Fibroblast of skin of back (primary cell): Measurements from ENCODE around the gene DDI2.
"Not testable (repeated sequence)": the region's sequence is repeated elsewhere in the genome, so short reads cannot be mapped to it uniquely, and the experiment has no call there.

Experiments
- DNase-seq: peaks from one replicate; pipeline ENCODE4 v3.0.0-alpha.2; 2013

DDI2 gene

DNA sequence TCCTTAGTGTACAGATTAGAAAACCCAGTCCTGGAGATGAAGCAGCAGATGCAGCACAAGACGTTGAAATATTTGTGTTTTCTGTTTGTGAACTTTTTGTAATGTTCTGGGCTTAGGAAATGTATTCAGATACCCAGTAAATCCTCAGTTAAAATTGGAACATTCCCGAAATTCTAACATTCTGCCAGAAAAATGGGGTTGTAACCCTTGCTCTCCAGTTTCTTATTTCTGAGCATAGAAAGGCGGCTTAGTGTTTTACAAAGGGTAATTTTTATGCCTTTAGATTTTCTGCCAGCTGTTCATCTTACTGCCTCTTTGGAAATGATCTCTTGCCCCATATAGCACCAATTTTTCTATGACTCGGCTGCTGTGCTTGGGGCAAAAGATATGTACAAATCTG lies 20.6 kb downstream of the DDI2 start:
- no peak for DNase-seq

DNA sequence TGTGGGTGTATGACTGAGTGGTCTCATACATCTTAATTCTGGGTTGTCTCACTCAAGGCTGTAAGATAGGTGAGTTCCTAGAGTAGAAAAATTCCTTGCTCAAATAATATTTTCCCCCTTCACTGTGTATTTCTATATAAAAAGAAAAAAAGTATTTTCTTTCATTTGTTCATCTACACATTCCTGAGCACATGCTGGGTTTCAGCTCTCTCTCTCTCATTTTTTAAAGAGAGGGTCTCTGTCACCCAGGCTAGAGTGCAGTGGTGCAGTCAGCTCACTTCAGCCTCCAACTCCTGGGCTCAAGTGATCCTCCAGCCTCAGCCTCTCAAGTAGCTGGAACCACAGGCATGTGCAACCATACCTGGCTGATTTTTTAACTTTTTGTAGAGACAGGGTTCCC lies 22.0 kb downstream of the DDI2 start:
- no peak for DNase-seq

DNA sequence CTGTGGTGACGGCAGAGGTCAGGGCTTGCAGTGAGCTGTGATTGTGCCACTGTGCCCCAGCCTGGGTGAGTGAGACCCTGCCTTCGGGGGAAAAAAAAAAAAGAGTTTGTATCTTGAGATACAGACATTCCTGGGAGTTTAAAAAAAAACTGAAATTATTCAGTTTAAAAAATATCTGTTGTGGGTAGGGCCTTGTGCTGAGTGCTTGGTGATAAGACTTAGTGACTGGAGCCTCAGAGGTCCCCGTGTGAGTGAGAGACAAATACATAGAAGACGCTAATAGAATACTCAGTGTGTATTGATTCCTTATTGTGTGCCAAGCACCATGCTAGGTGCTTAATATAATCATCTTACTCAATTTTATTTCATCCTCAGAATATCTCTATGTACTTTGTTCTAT lies 22.7 kb downstream of the DDI2 start:
- no peak for DNase-seq

DNA sequence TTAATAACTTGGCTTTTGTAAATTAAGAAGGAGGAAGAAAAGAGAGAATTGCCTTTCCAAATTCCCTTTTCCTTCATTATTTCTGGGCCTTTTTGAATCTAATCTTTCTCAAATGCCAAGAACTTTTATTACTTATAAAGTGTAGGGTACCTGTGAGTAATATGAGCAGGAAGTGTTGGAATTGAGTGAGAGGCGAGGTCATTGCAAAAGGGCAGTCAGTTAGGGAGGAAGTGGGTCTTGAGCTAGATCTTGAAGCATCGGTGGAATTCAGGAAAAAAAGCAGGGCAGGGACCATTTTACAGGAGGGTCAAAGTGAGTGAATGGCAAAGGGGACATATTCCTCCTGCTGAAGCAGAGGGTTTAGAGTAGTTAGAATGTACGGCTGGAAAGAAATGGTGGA lies 23.4 kb downstream of the DDI2 start:
- DNase-seq, result no peak

DNA sequence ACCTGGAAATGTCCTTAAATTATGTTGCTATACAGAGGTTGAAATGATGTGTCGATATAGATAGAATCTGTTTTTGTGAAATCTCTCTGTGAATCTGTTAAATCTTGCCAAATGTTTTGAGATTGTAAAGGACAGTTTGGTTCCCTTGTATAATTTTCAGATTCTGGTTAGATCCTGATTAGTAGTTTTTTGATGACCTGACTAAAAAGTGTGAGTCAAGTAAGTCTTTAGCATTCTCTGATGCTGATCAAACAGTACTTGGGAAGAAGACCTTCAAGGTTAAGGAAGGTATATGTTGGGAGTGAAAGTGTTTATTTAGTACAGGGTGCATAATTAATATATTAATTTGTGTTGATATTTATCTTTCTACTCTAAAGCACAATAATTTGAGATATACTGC lies 32.7 kb downstream of the DDI2 start:
- DNase-seq, result no peak

DNA sequence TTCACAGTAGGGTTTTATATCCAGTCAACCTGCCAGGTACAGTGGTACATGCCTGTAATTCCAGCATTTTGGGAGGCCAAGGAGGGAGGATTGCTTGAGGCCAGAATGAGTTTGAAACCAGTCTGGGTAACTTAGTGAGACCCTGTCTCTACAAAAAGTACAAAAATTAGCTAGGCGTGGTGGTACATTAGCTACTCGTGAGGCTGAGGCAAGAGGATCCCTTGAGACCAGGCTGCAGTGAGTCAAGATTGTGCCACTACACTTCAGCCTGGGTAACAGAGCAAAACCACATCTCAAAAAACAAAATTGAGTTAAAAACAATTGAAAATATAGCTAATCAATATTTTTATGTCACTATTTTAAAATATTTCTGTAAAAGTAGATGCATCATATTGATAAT lies 33.2 kb downstream of the DDI2 start:
- DNase-seq, result peak; percentile 5

DNA sequence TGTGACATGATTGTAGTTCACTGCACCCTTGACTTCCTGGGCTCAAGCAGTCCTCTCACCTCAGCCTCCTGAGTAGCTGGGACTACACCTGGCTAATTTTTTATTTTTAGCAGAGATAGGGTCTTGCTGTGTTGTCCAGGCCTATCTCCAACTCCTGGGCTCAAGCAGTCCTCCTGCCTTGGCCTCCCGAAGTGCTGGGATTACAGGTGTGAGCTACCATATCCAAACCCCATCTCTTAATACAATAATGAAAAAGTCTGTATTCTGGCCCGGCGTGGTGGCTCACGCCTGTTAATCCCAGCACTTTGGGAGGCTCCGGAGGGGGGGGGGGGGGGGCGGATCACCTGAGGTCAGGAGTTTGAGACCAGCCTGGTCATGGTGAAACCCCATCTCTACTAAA lies 34.9 kb downstream of the DDI2 start:
- DNase-seq, result not testable (repeated sequence)

DNA sequence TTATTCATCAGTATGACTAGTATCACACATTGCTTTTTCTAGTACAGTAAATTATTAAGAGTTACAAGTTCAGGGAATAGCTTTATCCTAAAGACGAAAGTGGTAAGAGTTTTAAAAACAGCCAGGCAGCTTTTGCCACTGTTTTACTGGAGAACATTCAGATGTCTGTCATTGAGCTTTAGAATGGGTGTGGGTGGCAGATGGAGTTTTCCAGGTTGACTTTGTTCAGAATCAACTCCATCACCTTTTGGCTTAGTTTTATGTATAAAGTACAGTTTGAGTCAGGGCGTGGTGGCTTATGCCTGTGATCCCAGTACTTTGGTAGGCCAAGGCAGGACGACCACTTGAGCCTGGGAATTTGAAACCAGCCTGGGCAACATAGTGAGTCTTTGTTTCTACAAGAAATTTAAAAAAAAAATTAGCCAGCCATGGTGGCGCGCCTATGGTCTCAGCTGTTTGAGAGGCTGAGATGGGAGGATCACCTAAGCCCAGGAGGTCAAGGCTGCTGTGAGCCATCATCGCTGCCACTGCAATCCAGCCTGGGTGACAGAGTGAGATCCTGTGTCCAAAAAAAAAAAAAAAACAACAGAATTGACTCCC lies 36.9 kb downstream of the DDI2 start:
- no peak for DNase-seq

DNA sequence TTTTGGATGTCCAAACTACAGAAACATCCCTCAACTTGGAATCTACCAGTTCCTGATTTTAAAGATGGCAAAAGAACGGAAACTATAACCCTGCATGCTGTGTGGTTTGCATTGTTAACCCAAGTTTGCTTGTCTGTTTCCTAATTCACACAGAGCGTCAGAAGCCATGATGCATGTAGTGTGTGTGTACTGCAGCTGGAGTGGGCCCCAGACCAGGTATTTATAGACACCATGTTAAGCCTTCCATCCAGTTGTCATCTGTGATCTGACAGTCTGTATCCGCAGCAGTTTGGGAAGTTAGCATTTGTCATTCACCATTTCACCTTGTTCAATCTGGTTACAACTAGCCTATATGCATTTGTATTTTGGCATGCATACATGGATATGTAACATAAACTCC lies 39.2 kb downstream of the DDI2 start:
- DNase-seq, result no peak

DNA sequence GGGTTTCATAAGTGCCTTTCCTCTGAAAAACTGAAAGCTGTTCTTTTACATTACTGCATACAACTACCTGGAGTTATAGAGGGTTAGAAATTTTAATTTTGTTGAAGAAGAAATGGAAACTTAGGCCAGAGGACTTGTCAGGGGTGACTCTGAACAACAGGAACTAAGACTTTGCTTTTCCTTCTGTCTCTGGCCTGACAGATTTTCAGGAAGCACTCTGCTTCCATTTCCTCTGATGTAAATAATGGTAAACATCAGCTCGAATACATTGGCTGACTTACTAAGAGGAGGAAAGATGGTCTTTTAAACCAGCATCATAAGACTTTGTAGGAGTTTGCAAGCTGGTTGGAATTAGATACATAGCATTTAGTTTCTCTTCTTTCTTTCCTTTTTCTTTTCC lies 39.8 kb downstream of the DDI2 start:
- DNase-seq, result no peak

DNA sequence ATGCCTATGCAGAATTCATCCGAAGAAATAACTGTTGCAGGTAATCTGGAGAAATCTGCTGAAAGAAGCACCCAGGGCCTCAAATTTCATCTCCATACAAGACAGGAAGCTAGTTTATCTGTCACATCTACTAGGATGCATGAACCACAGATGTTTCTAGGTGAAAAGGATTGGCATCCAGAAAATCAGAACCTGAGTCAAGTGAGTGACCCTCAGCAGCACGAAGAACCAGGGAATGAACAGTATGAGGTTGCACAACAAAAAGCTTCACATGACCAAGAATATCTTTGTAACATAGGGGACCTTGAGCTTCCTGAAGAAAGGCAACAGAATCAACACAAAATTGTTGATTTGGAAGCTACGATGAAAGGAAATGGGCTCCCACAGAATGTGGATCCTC lies 42.9 kb downstream of the DDI2 start:
- no peak for DNase-seq

DNA sequence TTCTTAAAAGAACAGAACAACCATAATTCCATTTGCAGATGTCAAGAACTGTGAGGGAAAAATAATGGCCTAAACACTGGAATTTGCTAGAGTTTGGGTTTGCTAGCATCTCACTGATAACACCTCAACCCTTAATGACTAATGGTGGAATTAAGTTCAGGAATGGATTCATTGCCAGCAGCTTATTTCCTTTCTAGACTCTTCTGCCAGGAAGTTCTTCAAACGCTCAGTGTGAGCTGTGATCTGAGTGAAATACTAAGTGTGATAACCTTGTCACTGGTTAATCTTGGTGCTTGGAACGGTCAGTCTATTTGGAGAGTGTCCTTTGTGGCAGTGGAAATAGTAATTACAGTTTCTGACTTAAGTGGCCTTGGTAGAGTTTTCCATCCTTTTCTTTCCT lies 45.2 kb downstream of the DDI2 start:
- DNase-seq, result no peak

DNA sequence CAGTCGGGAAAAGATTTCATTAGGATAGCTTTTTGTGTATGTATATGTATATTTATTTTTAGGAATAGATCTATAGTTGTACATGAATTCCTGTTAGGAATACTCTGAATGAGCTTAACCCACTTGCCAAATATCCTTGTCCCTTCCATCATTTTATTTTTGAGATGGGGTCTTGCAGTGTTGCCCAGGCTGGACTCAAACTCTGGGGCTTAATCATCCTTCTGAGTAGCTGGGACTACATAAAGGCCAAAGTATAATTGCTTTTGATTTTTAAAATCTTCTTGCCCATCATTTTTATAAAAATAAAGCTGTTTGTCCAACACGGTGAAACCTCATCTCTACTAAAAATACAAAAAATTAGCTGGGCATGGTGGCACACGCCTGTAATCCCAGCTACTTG lies 46.7 kb downstream of the DDI2 start:
- no peak for DNase-seq

DNA sequence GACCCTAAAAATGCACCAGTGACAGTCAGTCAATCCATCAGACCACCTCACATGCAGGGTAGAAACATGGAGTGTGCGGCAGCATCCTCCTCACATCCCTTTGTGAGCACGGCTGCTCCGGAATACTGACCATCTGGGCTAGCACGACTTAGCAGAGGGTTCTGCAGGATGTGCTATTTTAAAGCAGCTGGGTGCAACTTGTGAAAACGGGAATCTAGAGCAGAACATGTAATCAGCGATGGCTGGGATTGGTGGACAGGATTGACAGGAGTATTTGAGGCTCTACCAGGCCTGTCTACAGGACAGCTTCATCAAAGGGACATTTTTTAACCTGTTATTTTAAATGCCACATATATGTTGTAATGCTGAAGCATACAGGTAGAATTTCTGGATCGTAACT lies 50.1 kb downstream of the DDI2 start:
- no peak for DNase-seq

DNA sequence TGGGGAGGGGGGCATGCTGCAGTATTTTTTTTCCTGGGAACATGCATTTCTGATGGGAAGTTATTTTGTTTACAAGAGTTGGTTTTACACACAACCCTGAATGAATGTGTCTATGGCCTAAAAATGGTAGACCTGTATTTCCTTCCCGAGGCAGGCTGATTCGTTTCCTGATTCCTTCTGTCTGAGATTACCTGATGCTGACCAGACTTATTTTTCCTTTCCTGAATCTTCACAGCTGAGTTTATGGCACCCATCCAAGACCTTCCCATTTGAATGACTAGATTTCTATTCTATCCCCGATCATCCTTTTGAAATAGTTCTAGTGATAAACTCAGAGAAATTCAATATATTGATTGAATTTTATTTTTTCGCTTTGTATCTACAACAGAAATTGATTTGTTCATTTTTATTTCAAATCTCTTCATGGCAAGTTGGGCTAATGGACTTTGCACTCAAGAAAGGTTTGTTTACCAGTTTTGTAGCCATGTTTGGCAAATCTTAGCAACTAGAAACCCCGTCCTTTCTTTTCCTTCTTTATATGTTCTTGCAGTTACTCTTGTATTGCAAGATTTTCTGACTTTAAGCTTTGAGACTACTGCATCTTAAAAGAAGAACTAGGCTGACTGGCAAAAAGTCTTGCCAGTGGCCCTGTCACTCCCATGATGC lies 51.0 kb downstream of the DDI2 start:
- DNase-seq, result no peak

DNA sequence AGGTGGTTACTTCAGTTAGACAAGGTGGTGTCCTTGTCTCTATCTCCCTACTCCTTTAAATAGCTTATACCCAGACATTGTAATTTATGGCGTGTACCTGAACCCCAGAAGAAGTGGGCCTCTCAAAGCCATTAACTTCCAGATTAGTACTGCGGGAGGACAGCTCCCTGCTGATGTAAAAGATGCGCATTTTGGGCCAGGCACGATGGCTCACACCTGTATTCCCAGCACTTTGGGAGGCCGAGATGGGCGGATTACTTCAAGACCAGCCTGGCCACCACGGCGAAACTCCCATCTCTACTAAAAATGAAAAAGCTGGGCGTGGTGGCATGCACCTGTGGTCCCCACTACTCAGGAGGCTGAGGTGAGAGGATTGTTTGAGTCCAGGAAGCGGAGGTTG lies 51.8 kb downstream of the DDI2 start:
- DNase-seq, result no peak

DNA sequence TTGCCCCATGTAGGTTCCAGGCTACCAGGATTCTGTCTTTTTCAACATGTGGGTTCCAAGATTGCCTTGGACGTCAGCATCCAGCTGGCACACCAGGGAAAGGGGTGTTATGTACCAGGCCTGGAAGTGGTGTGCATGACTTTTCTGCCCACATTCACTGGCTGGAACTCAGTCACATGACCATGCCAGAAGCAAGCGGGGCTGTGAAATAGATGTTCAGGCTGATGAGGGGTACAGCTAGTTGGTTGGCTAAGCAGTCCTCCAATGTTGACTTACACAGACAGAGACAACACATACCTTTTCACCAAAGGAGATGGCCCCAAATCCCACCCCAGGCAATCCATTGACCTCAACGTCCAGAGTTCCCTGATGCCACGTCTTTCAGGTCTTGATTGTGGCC lies 52.6 kb downstream of the DDI2 start:
- no peak for DNase-seq

DNA sequence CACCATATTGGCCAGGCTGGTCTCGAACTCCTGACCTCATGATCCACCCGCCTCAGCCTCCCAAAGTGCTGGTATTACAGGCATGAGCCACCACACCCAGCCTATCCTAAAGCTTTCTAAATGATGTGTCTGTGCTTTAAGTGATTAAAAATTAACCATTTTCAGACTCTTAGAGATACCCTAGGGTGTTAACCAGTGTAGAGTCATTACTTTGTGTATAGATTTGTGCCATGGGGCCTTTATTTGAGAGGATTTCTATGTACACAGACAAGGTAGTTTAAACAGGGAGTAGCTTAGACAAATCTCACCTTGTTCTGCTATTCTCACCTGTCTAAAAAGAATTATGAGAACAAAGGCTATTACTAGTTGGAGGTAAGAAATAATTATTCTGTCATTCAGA lies 54.2 kb downstream of the DDI2 start:
- no peak for DNase-seq

DNA sequence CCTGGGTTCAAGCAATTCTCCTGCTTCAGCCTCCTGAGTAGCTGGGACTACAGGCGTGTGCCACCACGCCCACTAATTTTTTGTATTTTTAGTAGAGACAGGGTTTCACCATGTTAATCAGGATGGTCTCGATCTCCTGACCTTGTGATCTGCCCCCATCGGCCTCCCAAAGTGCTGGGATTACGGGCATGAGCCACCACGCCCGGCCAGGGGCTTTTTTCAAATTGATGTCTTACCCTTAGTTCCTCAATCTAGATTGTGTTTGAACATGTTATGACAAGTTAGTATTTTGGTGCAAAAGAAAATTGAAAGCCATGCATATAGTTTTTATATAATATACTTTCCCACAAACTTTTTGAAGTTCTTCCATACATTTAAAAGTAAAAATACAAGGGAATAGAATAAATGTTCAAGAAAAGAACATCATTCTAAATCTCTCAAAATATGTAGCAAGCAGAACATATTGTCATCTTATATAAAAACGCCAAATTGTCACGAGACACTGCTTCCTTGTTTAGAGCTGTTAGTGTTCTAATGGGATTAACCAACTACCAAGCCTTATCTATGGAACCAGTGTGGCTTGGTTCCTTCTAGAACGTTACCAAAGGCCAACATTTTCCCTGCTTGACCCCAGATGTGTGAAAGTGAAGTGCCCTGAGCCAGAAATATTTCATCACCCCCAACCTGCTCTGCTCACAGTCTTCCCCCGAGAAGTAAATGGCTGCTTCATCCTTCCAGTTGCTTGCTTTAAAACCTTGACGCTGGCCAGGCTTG lies 57.3 kb downstream of the DDI2 start:
- no peak for DNase-seq

DNA sequence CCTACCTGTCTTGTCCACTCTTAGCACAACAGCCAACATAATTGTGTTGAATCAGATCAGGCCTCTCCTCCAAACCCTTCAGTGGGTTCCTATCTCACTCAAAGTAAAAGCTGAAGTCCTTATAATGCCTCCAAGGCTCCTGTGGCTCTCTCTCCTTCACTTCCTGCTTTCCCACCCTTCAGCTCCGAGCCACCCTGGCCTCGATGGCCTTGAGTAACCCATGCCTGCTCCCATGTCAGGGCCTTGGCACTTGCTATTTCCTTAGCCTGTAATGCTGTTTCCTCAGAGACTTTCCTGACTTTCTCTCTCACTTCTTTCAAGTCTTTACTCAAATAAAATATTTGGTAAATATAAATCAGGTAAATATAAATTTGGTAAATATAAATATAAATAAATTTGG lies 58.8 kb downstream of the DDI2 start:
- no peak for DNase-seq

DNA sequence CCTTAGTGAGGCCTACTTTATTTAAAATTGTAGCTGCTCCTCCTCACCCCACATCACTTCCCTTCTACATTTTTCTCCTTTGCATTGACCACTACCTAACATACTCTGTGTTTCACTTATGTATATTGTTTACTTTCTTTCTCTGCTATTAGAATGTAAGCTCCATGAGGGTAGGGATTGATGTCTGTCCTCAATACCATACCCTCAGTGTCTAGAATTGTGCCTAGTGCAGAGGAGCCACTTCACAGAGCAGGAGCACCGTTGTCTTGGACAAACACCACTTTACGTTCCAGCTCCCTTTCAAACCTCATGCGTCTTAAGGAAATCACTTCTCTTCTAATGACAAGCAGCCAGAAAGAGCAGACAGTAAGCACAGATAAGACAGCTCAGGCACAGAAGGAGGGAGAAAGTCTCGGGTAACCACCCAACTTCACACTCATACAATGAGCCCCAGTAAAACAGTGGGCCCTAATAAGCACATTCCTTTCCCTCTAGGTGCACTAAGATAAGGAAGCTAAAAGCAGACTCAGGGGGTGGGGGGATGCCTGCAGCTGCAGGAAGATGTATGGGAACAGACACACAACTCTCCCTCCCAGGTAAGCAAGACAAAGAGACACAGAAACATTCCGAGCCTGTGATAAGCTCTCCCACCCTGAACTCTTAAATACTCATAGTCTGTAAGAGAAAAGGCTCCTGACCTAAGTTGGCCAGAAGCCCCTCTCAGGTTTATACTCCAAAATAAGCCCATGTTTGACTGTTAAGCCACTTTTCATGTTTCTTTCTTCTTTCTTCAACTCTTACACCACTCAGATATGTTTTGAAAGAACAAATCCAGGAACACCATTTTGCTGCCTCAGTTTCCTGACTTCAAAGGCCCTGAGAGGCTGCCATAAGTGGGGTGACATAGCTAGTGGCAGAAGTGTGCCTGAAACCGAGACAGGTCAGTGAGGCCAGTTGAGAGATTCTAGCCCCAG lies 59.7 kb downstream of the DDI2 start:
- DNase-seq, result no peak

DNA sequence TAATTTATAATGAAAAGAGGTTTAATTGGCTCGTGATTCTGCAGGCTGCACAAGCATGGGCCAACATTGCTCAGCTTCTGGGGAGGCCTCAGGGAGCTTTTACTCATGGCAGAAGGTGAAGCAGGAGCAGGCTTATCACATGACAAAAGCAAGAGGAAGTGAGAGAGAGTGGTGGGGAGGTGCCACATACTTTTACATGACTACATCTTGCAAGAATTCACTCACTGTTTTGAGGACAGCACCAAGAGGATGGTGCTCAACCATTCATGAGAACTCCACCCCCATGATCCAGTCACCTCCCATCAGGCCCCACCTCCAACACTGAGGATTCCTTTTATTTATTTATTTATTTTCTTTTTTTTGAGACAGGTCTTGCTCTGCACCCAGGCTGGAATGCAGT lies 61.3 kb downstream of the DDI2 start:
- peak; percentile 93 for DNase-seq

DNA sequence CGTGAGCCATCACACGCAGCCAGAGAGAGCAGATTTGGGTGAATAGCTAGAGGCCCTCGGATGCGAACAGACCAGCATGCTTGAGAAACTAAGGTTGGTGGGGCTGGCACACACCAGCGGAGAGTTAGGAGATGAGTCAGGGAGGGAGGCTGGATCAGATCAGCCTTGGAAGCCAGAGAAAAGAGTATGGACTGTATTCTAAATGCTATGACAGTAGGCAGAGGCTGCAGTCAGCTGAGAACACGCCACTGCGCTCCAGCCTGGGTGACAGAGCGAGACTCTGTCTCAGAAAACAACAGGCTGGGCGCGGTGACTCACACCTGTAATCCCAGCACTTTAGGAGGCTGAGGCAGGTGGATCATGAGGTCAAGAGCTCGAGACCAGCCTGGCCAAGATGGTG lies 62.9 kb downstream of the DDI2 start:
- peak; percentile 63 for DNase-seq
